Smooth muscle cell (in vitro differentiated cells): Measurements from ENCODE around the gene NCF4. TPM values are rescaled to one million over a fixed set of nuclear protein-coding genes. Genes with fewer than 3 reads are reported as not detected.

ENCODE experiments used
- DNase-seq: peaks from one replicate; lab custom pipeline; 2025; ENCODE audit not compliant: unreplicated experiment; lab: John Stamatoyannopoulos, UW
- H2AFZ ChIP-seq: fragments of 200-600 bp; sonication (generic); 2 replicates; pipeline ENCODE4 v1.6.0; 2016; ENCODE audit warnings: antibody characterized with exemption, low read depth, mild to moderate bottlenecking
- H3F3A ChIP-seq: fragments of 200-600 bp; sonication (generic); 2 replicates; pipeline ENCODE4 v1.6.0; 2017; ENCODE audit warnings: antibody characterized with exemption, low read depth
- H3K27ac ChIP-seq: fragments of 200-600 bp; sonication (generic); 2 replicates; pipeline ENCODE4 v1.5.1; 2016; ENCODE audit warnings: low read depth, mild to moderate bottlenecking
- H3K27me3 ChIP-seq: fragments of 200-600 bp; sonication (generic); 2 replicates; pipeline ENCODE4 v1.6.1; 2016; ENCODE audit warnings: low read depth, mild to moderate bottlenecking
- H3K36me3 ChIP-seq: fragments of 200-600 bp; sonication (generic); 2 replicates; pipeline ENCODE4 v1.5.1; 2016; ENCODE audit warnings: low read depth
- H3K4me1 ChIP-seq: fragments of 200-600 bp; sonication (generic); 2 replicates; pipeline ENCODE4 v1.5.1; 2016; ENCODE audit warnings: low read depth
- H3K4me2 ChIP-seq: fragments of 200-600 bp; sonication (generic); 2 replicates; pipeline ENCODE4 v1.6.0; 2016; ENCODE audit warnings: mild to moderate bottlenecking
- H3K4me3 ChIP-seq: fragments of 200-600 bp; sonication (generic); 2 replicates; pipeline ENCODE4 v1.5.1; 2016; ENCODE audit warnings: mild to moderate bottlenecking
- H3K79me2 ChIP-seq: fragments of 200-600 bp; sonication (generic); 2 replicates; pipeline ENCODE4 v1.6.0; 2016; ENCODE audit warnings: low read depth, mild to moderate bottlenecking
- H3K9ac ChIP-seq: fragments of 200-600 bp; sonication (generic); 2 replicates; pipeline ENCODE4 v1.6.0; 2016; ENCODE audit warnings: low read depth
- H3K9me3 ChIP-seq: fragments of 200-600 bp; sonication (generic); replicated peaks from 2 replicates; pipeline ENCODE4 v1.5.1; 2016; ENCODE audit warnings: low read depth
- H4K20me1 ChIP-seq: fragments of 200-600 bp; sonication (generic); 2 replicates; pipeline ENCODE4 v1.6.0; 2016; ENCODE audit warnings: low read depth
- CTCF ChIP-seq: fragments of 200-600 bp; sonication (generic); IDR thresholded peaks from 2 replicates; pipeline ENCODE4 v1.5.1; 2017; ENCODE audit warnings: borderline replicate concordance, mild to moderate bottlenecking, antibody characterized with exemption; ENCODE audit not compliant: insufficient read depth, poor library complexity, severe bottlenecking
- WGBS: methylation state at CpG from one replicate; pipeline ENCODE4 v1.1.7; 2016; ENCODE audit warnings: low lambda C conversion rate; 5-methylcytosine and 5-hydroxymethylcytosine counted together
- polyA plus RNA-seq: library from polyadenylated mRNA; unstranded; fragments of >200 nt; fragmentation: Nextera tagmentation; extraction: Ambion mirVana; gene quantifications from 2 replicates; pipeline ENCODE4 v1.2.1, GENCODE V29; 2016
- total RNA-seq: library from RNA; depleted of rRNA; stranded (reverse); fragments of >200 nt; gene quantifications from 2 replicates; pipeline ENCODE4 v1.2.3, GENCODE V29; 2014

The NCF4 gene
- total and polyA plus RNA-seq, 2 experiments from 2014 or later: 0.15 TPM; not detected in 1

DNA sequence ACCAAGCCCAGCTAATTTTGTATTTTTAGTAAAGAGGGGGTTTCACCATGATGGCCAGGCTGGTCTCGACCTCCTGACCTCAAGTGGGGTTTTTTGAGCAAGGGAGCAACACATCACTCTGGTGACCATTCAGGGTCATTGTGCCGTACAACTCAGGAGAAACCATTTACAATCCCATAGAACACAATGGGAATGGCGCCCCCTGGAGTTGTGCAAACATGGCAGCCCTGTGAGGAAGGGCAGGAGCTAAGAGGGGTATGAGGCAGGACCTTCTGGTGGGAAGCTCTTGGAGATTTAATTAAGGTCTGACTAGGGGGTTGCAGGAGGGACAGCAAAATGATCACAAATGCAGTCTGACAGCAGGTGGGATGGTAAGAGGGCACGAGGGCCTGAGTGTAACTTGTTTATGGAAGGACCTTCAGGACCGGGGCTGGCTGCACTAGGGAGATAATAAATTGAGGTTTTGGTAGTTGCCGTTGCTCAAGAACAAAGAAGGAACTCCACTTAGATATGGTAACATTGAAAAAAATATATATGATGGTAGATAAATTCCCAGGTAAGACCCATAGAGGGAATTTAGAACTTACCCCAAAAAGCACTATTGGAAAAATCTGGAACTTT is 43.6 kb downstream of the NCF4 start:
- no peak overlapping the region for H2AFZ ChIP-seq
- H3F3A ChIP-seq: no peaks in the 10 kb centered on the region
- H3K4me2 ChIP-seq: no peak overlapping the region
- WGBS: 85% methylated on average over 6 of the region's 6 CpGs
- H3K36me3 ChIP-seq: no peaks in the 10 kb centered on the region
- no peak overlapping the region for H3K4me3 ChIP-seq
- no peaks in the 10 kb centered on the region for H3K79me2 ChIP-seq
- no peaks in the 10 kb centered on the region for H3K4me1 ChIP-seq
- H3K27ac ChIP-seq: no peak overlapping the region
- H4K20me1 ChIP-seq: no peaks in the 10 kb centered on the region
- TF ChIP-seq CTCF: no peak
- H3K9me3 ChIP-seq: no peaks in the 10 kb centered on the region
- no peak overlapping the region for H3K9ac ChIP-seq
- no peaks in the 10 kb centered on the region for H3K27me3 ChIP-seq
- no peak for DNase-seq

GRCh38 chr22:36907253-36908195 is 46.7 kb downstream of the NCF4 start:
- H4K20me1 ChIP-seq: no peaks in the 10 kb centered on the region
- H3K4me2 ChIP-seq: no peak overlapping the region
- DNase-seq: no peak
- no peaks in the 10 kb centered on the region for H3K36me3 ChIP-seq
- H3K9me3 ChIP-seq: no peaks in the 10 kb centered on the region
- H3K79me2 ChIP-seq: no peaks in the 10 kb centered on the region
- no peak overlapping the region for H3K27ac ChIP-seq
- no peak overlapping the region for H3K9ac ChIP-seq
- no peak overlapping the region for H3K4me3 ChIP-seq
- WGBS: 93% methylated on average over 7 of the region's 7 CpGs
- H3F3A ChIP-seq: no peaks in the 10 kb centered on the region
- H3K4me1 ChIP-seq: peaks cover 8% of the 10 kb centered on the region
- no peaks in the 10 kb centered on the region for H3K27me3 ChIP-seq
- H2AFZ ChIP-seq: no peak overlapping the region
- TF ChIP-seq CTCF: no peak

- H3K79me2 ChIP-seq: no peaks in the 10 kb centered on the region
- H3K4me3 ChIP-seq: no peak overlapping the region
- H3K4me1 ChIP-seq: peaks cover 9% of the 10 kb centered on the region
- H3K4me2 ChIP-seq: peak overlapping the region; percentile 13
- H3K27me3 ChIP-seq: no peaks in the 10 kb centered on the region
- H3K36me3 ChIP-seq: no peaks in the 10 kb centered on the region
- no peaks in the 10 kb centered on the region for H4K20me1 ChIP-seq
- no peaks in the 10 kb centered on the region for H3F3A ChIP-seq
- no peaks in the 10 kb centered on the region for H3K9me3 ChIP-seq
- no peak overlapping the region for H2AFZ ChIP-seq
- DNase-seq: no peak
- TF ChIP-seq CTCF: no peak
- H3K9ac ChIP-seq: no peak overlapping the region
- H3K27ac ChIP-seq: no peak overlapping the region
Observed at GRCh38 chr22:36910461-36910860, 49.7 kb downstream of the NCF4 start.
